ENCODE data around the gene PTPA.

DNA sequence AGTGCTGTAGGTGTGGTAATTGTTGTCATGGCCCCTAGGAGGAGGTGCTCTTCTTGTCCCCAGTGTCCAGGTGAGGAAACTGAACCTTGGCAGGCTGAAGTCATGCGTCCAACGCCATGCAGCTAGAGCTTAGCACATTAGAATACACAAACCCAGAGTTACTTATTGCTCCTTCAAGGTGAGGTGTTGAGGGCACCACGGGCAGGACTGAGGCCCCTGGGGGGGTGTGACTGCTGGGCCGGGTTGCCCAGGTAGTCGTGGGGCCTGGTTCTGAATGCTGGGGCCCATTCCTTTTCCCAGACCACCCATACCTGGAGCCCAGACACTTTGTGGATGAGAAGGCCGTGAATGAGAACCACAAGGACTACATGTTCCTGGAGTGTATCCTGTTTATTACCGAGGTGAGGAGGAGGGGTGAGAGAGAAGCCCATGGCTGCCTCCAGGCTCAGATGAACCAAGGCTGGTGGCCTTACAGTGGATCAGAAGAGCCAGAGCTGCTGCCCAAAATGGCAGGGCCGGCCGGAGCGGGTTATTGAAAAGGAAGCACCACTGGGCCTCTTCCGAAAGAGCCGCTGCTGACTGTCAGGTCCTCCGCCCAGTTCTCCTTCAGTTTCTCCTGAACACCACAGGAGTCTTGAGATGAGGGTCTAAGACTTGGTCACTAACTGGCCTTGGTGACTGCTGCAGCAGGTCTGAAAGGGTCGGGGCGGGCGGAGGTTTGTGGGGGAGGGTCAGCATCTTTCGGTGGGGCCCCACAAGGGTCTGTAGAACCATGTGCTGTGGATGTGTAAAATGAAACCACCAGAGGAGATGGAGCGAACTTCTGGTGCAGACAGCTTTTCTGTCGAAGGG lies 26.3 kb downstream of the PTPA start:
- TF ChIP-seq MXI1 (IDR thresholded peaks at IDR 0.05; ENCODE audit: borderline replicate concordance, low read depth, low read length): no peak
- TF ChIP-seq CTCF (conservative IDR thresholded peaks at IDR 0.05; ENCODE audit: low read depth, low read length): no peak
- no peak for TF ChIP-seq POLR2A (IDR thresholded peaks at IDR 0.05; ENCODE audit: low read depth, low read length)
- TF ChIP-seq MAFK (IDR thresholded peaks at IDR 0.05; ENCODE audit: low read depth, low read length): no peak
- TF ChIP-seq NFE2L2 (IDR thresholded peaks at IDR 0.05; ENCODE audit: low read depth, low read length): no peak
- no peak for TF ChIP-seq RFX5 (IDR thresholded peaks at IDR 0.05; ENCODE audit: low read depth, low read length)
- no peak for TF ChIP-seq FOS (IDR thresholded peaks at IDR 0.05; ENCODE audit: low read depth, low read length)
- no peak for TF ChIP-seq CEBPB (IDR thresholded peaks at IDR 0.05; ENCODE audit: low read depth, low read length)
- TF ChIP-seq, protein P1, sequence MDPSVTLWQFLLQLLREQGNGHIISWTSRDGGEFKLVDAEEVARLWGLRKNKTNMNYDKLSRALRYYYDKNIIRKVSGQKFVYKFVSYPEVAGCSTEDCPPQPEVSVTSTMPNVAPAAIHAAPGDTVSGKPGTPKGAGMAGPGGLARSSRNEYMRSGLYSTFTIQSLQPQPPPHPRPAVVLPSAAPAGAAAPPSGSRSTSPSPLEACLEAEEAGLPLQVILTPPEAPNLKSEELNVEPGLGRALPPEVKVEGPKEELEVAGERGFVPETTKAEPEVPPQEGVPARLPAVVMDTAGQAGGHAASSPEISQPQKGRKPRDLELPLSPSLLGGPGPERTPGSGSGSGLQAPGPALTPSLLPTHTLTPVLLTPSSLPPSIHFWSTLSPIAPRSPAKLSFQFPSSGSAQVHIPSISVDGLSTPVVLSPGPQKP (IDR thresholded peaks at IDR 0.05; ENCODE audit: borderline replicate concordance, low read depth, low read length): no peak
- no peak for TF ChIP-seq CHD1 (IDR thresholded peaks at IDR 0.05; ENCODE audit: low read depth, low read length)
- no peak for TF ChIP-seq RAD21 (IDR thresholded peaks at IDR 0.05; ENCODE audit: low read length)
- TF ChIP-seq, protein P2, sequence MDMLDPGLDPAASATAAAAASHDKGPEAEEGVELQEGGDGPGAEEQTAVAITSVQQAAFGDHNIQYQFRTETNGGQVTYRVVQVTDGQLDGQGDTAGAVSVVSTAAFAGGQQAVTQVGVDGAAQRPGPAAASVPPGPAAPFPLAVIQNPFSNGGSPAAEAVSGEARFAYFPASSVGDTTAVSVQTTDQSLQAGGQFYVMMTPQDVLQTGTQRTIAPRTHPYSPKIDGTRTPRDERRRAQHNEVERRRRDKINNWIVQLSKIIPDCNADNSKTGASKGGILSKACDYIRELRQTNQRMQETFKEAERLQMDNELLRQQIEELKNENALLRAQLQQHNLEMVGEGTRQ (IDR thresholded peaks at IDR 0.05; ENCODE audit: low read depth, low read length): no peak
- no peak for TF ChIP-seq SMC3 (IDR thresholded peaks at IDR 0.05; ENCODE audit: low read depth, low read length)

All from IMR-90 (cell line).